Measurements from ENCODE around the gene BSN.

The BSN gene

DNA sequence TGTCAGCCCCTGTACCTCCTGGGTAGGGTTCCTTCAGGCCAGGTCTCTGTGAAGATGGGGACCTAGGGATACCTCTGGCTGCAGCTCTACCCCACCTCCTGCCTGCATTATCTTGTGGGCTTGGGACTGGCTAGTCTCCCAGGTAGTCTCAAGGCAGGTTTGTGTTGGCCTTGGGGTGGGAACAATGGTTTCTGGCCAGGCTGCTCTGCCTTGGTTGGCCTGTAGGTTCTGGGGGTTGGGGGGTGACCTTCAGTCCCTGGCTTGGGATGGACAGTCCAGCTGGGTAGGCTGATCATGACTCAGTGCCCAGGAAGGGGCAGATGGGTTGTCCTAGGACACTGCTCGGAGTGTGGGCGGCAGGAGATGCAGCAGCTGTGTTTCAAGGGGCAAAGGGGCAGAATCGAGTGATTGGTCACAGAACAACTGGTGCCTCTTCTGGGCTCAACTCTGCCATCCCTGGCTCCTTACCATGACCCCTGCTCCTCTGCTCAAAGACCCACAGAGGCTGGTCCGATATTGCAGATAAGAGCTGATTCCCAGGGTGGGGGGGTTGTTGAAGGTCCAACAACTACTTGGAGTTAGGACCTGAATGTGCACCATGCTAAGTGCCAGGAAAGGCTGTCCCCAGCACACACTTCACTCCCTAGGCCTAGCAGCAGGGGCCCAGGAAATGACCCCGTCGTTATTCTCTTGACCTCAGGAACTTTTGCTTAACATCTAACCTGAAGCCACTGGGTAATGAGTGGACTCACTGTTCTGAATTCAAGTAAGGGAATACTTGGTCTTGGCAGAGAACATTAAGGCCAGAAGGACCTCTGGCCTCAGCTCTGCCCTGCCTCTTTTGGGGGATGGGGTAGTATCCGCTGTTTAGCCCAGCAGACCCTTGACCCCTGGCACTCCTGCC is 18.1 kb upstream of the BSN start:
- no peak overlapping the region for H3K4me3 ChIP-seq (ENCODE audit: low read depth, low read length)
- no peak overlapping the region for H3K27ac ChIP-seq
- no peak for DNase-seq
- no peaks in the 10 kb centered on the region for H3K9me3 ChIP-seq (ENCODE audit: severe bottlenecking)
- no peaks in the 10 kb centered on the region for H3K27me3 ChIP-seq (ENCODE audit: insufficient read depth, low read depth, severe bottlenecking)
- H3K36me3 ChIP-seq: peaks cover 26% of the 10 kb centered on the region
- TF ChIP-seq, protein P1, sequence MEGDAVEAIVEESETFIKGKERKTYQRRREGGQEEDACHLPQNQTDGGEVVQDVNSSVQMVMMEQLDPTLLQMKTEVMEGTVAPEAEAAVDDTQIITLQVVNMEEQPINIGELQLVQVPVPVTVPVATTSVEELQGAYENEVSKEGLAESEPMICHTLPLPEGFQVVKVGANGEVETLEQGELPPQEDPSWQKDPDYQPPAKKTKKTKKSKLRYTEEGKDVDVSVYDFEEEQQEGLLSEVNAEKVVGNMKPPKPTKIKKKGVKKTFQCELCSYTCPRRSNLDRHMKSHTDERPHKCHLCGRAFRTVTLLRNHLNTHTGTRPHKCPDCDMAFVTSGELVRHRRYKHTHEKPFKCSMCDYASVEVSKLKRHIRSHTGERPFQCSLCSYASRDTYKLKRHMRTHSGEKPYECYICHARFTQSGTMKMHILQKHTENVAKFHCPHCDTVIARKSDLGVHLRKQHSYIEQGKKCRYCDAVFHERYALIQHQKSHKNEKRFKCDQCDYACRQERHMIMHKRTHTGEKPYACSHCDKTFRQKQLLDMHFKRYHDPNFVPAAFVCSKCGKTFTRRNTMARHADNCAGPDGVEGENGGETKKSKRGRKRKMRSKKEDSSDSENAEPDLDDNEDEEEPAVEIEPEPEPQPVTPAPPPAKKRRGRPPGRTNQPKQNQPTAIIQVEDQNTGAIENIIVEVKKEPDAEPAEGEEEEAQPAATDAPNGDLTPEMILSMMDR (IDR thresholded peaks at IDR 0.05; ENCODE audit: low read depth, low read length): no peak

DNA sequence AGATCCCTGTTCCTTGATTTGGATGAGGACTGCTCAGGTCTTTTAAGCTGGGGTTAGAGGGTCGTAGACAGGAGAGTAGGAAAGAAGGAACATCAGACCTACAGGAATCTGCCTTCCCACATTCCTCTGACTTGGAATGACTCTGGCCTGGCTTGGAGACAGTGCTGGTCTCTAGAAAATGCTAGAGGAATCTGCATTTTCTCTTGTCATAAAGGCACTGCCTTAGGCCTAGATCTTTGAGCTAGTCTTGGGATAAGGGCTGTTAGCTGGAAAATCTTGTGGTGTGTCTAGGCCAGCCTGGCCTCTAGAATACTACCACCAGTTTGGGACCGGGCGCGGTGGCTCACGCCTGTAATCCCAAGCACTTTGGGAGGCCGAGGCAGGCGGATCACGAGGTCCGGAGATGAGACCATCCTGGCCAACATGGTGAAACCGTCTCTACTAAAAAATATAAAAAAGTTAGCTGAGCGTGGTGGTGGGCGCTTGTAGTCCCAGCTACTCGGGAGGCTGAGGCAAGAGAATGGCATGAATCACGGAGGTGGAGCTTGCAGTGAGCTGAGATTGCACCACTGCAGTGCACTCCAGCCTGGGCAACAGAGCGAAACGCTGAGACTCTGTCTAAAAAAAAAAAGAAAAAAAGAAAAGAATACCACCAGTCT is 17.3 kb upstream of the BSN start:
- TF ChIP-seq, protein P1 (IDR thresholded peaks at IDR 0.05; ENCODE audit: low read depth, low read length): no peak
- no peak for DNase-seq
- Histone ChIP-seq H3K4me3 (ENCODE audit: low read depth, low read length) (no peak overlapping the region), H3K36me3 (peaks cover 19% of the 10 kb centered on the region), H3K9me3 (ENCODE audit: severe bottlenecking) (no peaks in the 10 kb centered on the region), H3K27me3 (ENCODE audit: insufficient read depth, low read depth, severe bottlenecking) (no peaks in the 10 kb centered on the region), H3K27ac (no peak overlapping the region)

- H3K9me3 ChIP-seq (ENCODE audit: severe bottlenecking): peaks cover 3% of the 10 kb centered on the region
- no peaks in the 10 kb centered on the region for H3K27me3 ChIP-seq (ENCODE audit: insufficient read depth, low read depth, severe bottlenecking)
- H3K36me3 ChIP-seq: no peaks in the 10 kb centered on the region
- H3K27ac ChIP-seq: peak overlapping the region; percentile 73
- TF ChIP-seq, protein P1 (IDR thresholded peaks at IDR 0.05; ENCODE audit: low read depth, low read length): peak; percentile 87
- peak overlapping the region; percentile 44 for H3K4me3 ChIP-seq (ENCODE audit: low read depth, low read length)
- DNase-seq: peak; percentile 95
These were observed 14.4 kb upstream of the BSN start for GRCh38 chr3:49539659-49540560.

DNA sequence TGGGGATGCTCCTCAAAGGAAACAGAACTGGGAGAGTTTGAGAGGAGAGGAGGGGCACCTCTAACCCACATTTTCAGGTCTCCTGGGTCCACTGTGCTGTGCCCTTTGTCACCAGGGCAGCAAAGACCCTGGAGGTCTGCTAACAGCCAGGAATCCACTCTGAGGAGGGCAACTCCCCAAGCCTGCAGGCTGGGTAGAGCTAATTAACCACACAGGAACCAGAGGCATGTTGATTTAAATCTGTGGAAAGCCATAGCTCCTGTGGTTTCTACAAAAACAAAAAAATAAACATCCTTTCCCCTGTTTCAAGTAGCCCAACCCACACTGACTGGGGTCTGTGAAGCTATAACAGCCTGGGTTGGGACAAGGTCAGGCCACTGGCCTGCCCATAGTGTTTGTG is 2.2 kb upstream of the BSN start:
- H3K27ac ChIP-seq: no peak overlapping the region
- no peaks in the 10 kb centered on the region for H3K9me3 ChIP-seq (ENCODE audit: severe bottlenecking)
- DNase-seq: no peak
- TF ChIP-seq, protein P1 (IDR thresholded peaks at IDR 0.05; ENCODE audit: low read depth, low read length): no peak
- H3K27me3 ChIP-seq (ENCODE audit: insufficient read depth, low read depth, severe bottlenecking): no peaks in the 10 kb centered on the region
- H3K4me3 ChIP-seq (ENCODE audit: low read depth, low read length): no peak overlapping the region
- peaks cover 8% of the 10 kb centered on the region for H3K36me3 ChIP-seq

- H3K27ac ChIP-seq: peak overlapping the region; percentile 86
These were observed 969 bp upstream of the BSN start for GRCh38 chr3:49553324-49553691.

More at GRCh38 chr3:49553324-49553691, 969 bp upstream of the BSN start:
- Histone ChIP-seq H3K36me3 (peaks cover 10% of the 10 kb centered on the region), H3K4me3 (ENCODE audit: low read depth, low read length) (peak overlapping the region; percentile 62), H3K9me3 (ENCODE audit: severe bottlenecking) (no peaks in the 10 kb centered on the region), H3K27me3 (ENCODE audit: insufficient read depth, low read depth, severe bottlenecking) (no peaks in the 10 kb centered on the region)
- no peak for DNase-seq
- TF ChIP-seq, protein P1 (IDR thresholded peaks at IDR 0.05; ENCODE audit: low read depth, low read length): no peak
